Measurements from ENCODE around the gene SERPINE2. TPM values are rescaled to one million over a fixed set of nuclear protein-coding genes. Genes with fewer than 3 reads are reported as not detected.

The SERPINE2 gene
- total RNA-seq, 1 experiment from 2014 or later, result 380 TPM

- CTCF ChIA-PET, result interaction anchor here (1.0 kb wide), 1 partner anchor 13 kb away, joined by 3 read pairs; no protein-coding TSS in a partner anchor
- POLR2A ChIA-PET (ENCODE audit: low non-redundant PET), result no interaction called here
- BruUV-seq (replicated peaks), result no TSS peak
Measured at GRCh38 chr2:223981241-223981640, 57.8 kb downstream of the SERPINE2 start.

GRCh38 chr2:223980803-223981202 lies 58.3 kb downstream of the SERPINE2 start:
- Histone ChIP-seq H3K27ac (ENCODE audit: low read depth, low read length, poor library complexity, severe bottlenecking) (no peak overlapping the region), H3K4me3 (ENCODE audit: low read depth, low read length, poor library complexity, severe bottlenecking) (no peak overlapping the region), H3K4me1 (ENCODE audit: insufficient read depth, low read length, poor library complexity, severe bottlenecking) (no peaks in the 10 kb centered on the region), H3K36me3 (ENCODE audit: insufficient read depth, low read length, poor library complexity, severe bottlenecking) (peaks cover 68% of the 10 kb centered on the region), H3K27me3 (replicated peaks; ENCODE audit: insufficient read depth, low read depth, low read length, poor library complexity) (no peaks in the 10 kb centered on the region), H3K9me3 (ENCODE audit: low read depth, low read length, poor library complexity, severe bottlenecking) (no peaks in the 10 kb centered on the region)
- BruUV-seq (replicated peaks), result no TSS peak
- TF ChIP-seq EZH2 (IDR thresholded peaks at IDR 0.05; ENCODE audit: borderline replicate concordance, low read depth, low read length, poor library complexity, severe bottlenecking), result no peak
- no peak for TF ChIP-seq CTCF (conservative IDR thresholded peaks at IDR 0.05; ENCODE audit: low read depth, low read length)
- intact Hi-C loops (cut with micrococcal nuclease; ENCODE audit: unreplicated experiment), result no loop called here
- CTCF ChIA-PET, result no interaction called here
- POLR2A ChIA-PET (ENCODE audit: low non-redundant PET), result no interaction called here
- no peak for DNase-seq (ENCODE audit: low spot score)

More at GRCh38 chr2:223981241-223981640, 57.8 kb downstream of the SERPINE2 start:
- Histone ChIP-seq H3K9me3 (ENCODE audit: low read depth, low read length, poor library complexity, severe bottlenecking) (no peaks in the 10 kb centered on the region), H3K4me3 (ENCODE audit: low read depth, low read length, poor library complexity, severe bottlenecking) (no peak overlapping the region), H3K27me3 (replicated peaks; ENCODE audit: insufficient read depth, low read depth, low read length, poor library complexity) (no peaks in the 10 kb centered on the region), H3K36me3 (ENCODE audit: insufficient read depth, low read length, poor library complexity, severe bottlenecking) (peaks cover 72% of the 10 kb centered on the region), H3K27ac (ENCODE audit: low read depth, low read length, poor library complexity, severe bottlenecking) (no peak overlapping the region), H3K4me1 (ENCODE audit: insufficient read depth, low read length, poor library complexity, severe bottlenecking) (no peaks in the 10 kb centered on the region)
- TF ChIP-seq EZH2 (IDR thresholded peaks at IDR 0.05; ENCODE audit: borderline replicate concordance, low read depth, low read length, poor library complexity, severe bottlenecking), result no peak
- TF ChIP-seq CTCF (conservative IDR thresholded peaks at IDR 0.05; ENCODE audit: low read depth, low read length), result no peak
- DNase-seq (ENCODE audit: low spot score), result no peak
- intact Hi-C loops (cut with micrococcal nuclease; ENCODE audit: unreplicated experiment), result no loop called here

- intact Hi-C loops (cut with micrococcal nuclease; ENCODE audit: unreplicated experiment), result no loop called here
- H3K9me3 ChIP-seq (ENCODE audit: low read depth, low read length, poor library complexity, severe bottlenecking), result no peaks in the 10 kb centered on the region
- no peak overlapping the region for H3K27ac ChIP-seq (ENCODE audit: low read depth, low read length, poor library complexity, severe bottlenecking)
- ChIA-PET POLR2A (ENCODE audit: low non-redundant PET) (no interaction called here), CTCF (no interaction called here)
- H3K27me3 ChIP-seq (replicated peaks; ENCODE audit: insufficient read depth, low read depth, low read length, poor library complexity), result no peaks in the 10 kb centered on the region
- TF ChIP-seq EZH2 (IDR thresholded peaks at IDR 0.05; ENCODE audit: borderline replicate concordance, low read depth, low read length, poor library complexity, severe bottlenecking), result no peak
- DNase-seq (ENCODE audit: low spot score), result no peak
- H3K36me3 ChIP-seq (ENCODE audit: insufficient read depth, low read length, poor library complexity, severe bottlenecking), result peaks cover 68% of the 10 kb centered on the region
- H3K4me3 ChIP-seq (ENCODE audit: low read depth, low read length, poor library complexity, severe bottlenecking), result no peak overlapping the region
- no peaks in the 10 kb centered on the region for H3K4me1 ChIP-seq (ENCODE audit: insufficient read depth, low read length, poor library complexity, severe bottlenecking)
- no TSS peak for BruUV-seq (replicated peaks)
Measured at GRCh38 chr2:223980397-223980735, 58.7 kb downstream of the SERPINE2 start.

- no peaks in the 10 kb centered on the region for H3K4me1 ChIP-seq (ENCODE audit: insufficient read depth, low read length, poor library complexity, severe bottlenecking)
- no TSS peak for BruUV-seq (replicated peaks)
- ChIA-PET CTCF (no interaction called here), POLR2A (ENCODE audit: low non-redundant PET) (no interaction called here)
- TF ChIP-seq CTCF (conservative IDR thresholded peaks at IDR 0.05; ENCODE audit: low read depth, low read length), result no peak
- TF ChIP-seq EZH2 (IDR thresholded peaks at IDR 0.05; ENCODE audit: borderline replicate concordance, low read depth, low read length, poor library complexity, severe bottlenecking), result no peak
- intact Hi-C loops (cut with micrococcal nuclease; ENCODE audit: unreplicated experiment), result loop anchor here (10.0 kb wide), 2 partner anchors 465 to 675 kb away; no protein-coding TSS in a partner anchor
- no peaks in the 10 kb centered on the region for H3K27me3 ChIP-seq (replicated peaks; ENCODE audit: insufficient read depth, low read depth, low read length, poor library complexity)
- peaks cover 64% of the 10 kb centered on the region for H3K36me3 ChIP-seq (ENCODE audit: insufficient read depth, low read length, poor library complexity, severe bottlenecking)
- H3K27ac ChIP-seq (ENCODE audit: low read depth, low read length, poor library complexity, severe bottlenecking), result no peak overlapping the region
- DNase-seq (ENCODE audit: low spot score), result no peak
- no peaks in the 10 kb centered on the region for H3K9me3 ChIP-seq (ENCODE audit: low read depth, low read length, poor library complexity, severe bottlenecking)
- no peak overlapping the region for H3K4me3 ChIP-seq (ENCODE audit: low read depth, low read length, poor library complexity, severe bottlenecking)
Measured at GRCh38 chr2:223979730-223980396, 59.2 kb downstream of the SERPINE2 start.

Measured in A673 (cell line).